ENCODE data around the gene CMTM8.

CMTM8 gene

DNA sequence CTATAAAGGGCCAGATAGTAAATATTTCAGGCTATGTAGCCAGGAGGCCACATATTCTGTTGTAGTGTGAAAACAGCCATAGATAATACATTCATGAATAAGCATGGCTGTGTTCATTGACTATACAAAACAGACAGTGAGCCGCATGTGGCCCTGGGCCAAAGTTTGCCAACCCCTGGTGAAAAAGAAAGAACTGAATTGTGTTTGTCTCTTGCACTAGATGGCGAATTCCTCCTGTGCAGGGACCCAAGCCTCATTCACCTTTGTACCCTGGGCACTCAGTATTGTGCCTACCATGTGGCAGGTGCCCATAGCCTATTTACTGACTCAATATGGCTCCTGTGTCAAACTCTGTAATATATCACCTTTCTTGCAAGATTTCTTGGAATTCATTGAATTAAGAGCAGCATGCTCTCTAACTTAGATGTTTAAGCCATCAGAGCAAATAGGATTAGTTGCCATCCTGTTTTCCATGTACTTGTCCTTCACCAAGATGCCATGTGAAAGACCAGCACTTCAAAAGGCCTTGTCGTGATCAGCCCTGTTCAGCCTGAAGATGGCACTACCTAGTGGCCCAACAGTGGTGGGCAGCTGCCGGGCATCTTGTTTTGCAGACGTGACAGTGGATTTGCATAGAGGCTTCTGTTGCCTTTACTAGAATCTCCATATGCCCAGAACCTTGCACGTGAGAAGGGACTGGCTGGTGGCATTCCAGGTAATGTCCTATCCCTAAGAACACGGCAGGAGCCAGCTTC is 102.3 kb downstream of the CMTM8 start:
- DNase-seq, result peak; percentile 57 to 92

- no peak for DNase-seq
Measured at GRCh38 chr3:32347343-32348125, 109.1 kb downstream of the CMTM8 start.

DNA sequence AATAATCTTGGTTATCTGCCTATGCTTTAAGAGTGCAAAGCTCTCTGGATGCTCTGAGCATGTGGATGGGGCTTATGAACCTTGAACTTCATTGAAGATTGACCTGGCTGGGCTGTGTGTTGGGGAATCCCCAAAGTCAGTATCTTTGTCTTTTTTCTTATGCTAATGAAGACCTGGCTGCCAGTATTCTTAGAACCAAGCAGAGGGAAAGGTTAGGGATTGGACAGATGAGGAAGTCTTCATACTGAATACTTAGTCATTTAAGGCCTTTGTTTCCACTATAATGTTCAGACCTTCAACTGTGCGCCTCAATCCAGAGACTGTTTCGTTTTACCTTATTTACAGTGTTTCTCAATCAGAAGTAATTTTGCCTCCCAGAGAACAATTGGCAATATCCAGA is 110.7 kb downstream of the CMTM8 start:
- DNase-seq, result no peak

- DNase-seq, result no peak
Measured at GRCh38 chr3:32352563-32352962, 114.1 kb downstream of the CMTM8 start.

- DNase-seq, result no peak
Measured at GRCh38 chr3:32353351-32353750, 114.9 kb downstream of the CMTM8 start.

GRCh38 chr3:32354362-32354778 is 115.9 kb downstream of the CMTM8 start:
- no peak for DNase-seq

GRCh38 chr3:32355751-32356291 is 117.3 kb downstream of the CMTM8 start:
- DNase-seq, result no peak

DNA sequence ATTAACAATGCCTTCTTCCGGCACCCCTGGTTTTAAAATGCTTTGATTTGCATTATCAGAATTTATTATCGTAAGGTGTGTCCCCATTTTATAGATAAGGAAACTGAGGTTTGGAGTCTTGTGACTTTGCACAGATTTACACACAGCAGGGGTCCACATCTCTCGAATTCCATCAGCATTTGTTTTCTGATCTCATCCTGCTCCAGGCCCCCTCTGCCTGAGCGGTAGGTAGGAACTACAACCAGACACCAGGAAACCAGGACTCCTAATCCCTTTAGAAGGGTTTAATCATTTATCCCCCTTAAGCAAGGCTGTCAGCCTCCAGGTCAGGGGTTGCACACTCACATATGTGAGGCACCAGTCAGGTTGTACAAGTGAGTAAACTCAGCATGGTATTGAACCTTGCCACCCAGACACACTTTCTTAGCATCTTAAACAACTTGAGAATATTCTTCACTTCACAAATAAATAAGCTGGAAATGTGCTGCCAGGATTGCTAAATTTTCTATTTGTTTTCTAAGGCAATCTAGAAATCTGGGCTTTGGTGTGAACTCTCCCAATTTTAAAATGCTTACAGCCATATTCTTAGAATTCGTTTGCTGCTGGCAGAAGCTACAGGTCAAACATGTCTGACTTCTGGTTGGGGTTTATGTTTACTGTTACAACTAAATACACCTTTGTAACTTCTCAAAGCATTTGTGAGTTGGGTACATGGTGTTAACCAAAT is 121.4 kb downstream of the CMTM8 start:
- DNase-seq, result peak; percentile 39 to 77

DNA sequence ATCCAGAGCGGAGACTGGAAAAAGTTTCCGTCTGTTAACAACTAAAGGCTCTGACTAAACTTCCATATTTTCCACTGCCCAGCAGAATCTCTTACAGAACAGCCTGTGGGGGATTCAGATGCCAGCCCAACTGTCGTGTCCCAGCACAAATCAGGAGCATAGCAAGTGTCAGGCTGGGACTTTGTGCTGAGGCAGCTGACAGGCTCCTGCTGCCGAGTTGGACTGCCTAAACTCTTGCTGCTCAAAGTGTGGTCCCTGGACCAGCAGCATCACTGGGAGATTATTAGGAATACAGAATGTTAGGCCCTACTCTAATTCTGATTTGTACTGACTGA is 122.0 kb downstream of the CMTM8 start:
- DNase-seq, result peak in 1 of 2 experiments; percentile 31

DNA sequence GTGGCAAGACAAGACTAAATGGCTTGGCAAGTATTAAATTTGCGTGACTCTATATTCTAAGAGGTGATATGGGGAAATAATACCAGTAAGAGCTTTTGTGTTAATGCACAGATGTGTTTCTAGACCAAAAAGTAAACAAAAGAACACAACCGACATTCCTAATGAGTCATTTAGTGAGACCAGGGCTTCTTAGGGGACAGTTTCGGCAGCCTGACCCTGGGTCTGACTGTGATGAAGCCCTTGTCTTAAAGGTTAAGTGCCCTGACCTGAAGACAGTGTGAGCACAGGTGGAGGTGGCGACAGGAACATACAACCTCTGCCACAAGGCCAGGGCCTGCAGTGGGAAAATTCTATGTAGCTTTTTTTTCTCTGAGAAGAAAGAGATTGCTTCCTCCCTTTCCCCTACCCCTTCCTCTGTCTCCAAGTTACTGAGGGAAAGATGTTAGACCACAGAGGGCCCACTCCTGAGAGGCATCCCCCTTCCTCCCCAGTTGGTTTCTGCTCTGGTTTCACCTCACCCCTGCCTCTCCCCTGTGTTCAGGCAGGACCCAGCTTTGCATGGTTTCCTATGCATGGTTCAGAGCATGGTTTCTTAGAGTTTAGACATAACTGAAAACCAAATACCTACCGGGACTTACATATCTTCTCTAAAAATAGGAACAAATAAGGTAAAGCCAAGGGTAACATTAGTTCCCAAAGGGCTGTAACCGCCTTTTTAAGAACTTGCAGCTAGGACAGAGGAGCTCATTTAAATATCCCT is 128.3 kb downstream of the CMTM8 start:
- DNase-seq, result peak in 1 of 2 experiments; percentile 12

- peak; percentile 75 to 86 for DNase-seq
Measured at GRCh38 chr3:32367442-32367841, 129.0 kb downstream of the CMTM8 start.

DNA sequence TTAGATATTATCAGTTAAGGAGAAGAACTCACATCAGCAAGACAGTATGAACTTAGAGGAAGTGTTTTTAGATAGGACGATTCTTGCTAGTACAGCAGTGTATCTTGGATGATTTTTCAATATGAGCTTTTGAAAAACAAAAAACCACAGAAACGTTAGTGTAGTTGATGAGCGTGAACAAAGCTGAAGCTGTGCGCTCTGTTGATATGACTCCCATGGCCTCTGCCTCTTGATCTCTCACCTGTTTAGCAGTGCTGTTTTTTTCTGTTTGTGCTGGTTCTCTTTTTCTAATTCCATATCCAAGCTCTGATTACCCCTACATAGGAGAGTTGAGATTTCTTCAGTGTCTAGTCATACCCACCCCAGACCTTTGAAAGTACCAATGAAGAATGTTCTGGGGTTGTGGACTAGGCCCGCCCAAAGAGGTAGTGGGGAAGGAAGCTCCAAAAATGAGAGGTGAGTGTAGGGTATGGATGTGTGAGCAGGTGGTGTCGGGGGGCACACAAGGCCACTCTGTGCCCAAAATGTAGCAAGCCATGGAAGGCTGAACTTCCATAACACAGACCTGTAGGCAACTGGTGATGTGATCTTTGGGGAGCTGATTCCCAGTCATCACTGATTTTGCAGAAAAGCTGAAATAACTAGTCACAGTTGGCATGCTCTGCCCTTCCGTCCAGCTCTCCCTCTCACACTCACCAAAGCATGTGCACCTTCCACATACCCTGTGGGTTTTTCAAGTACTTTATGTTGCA is 133.2 kb downstream of the CMTM8 start:
- DNase-seq, result no peak

- DNase-seq, result no peak
Measured at GRCh38 chr3:32372213-32372490, 133.7 kb downstream of the CMTM8 start.

DNA sequence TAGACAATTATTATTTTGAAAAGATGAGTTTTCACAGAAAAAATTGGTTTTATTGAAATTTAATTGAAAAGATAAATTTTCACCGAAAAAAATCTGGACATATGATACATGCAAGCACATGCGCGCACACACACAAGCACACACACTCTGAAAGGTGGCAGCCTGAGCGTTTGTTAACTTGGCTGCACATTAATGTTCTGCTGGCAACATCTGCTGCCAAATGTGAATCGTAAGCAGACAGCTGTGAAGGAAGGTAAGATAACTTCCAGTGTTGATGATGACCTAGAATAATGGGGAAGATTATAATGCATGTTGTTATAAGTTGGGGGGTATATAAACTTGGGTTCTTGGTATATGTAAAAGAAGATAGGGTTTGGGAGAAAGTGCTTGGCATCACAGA is 134.8 kb downstream of the CMTM8 start:
- peak; percentile 31 to 82 for DNase-seq

- DNase-seq, result peak in 1 of 2 experiments; percentile 22
Measured at GRCh38 chr3:32373844-32374243, 135.4 kb downstream of the CMTM8 start.

GRCh38 chr3:32374788-32375595 is 136.5 kb downstream of the CMTM8 start:
- peak; percentile 56 to 67 for DNase-seq

DNA sequence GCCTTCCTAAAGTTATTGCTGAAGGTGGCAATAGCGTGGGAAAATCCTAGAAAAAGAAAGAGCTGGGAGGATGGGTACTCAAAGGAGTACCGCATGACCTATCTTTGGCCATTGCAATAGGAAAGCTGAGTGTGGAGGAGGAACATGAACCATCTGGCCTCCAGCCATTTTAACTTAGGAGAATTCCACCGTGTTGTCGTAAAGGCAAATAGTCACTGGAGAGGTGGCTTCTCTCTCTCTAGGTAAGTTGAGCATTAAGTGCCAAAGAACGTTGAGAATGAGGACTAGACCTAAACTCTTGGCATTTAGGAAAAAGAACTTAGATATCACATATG is 137.1 kb downstream of the CMTM8 start:
- no peak for DNase-seq

- DNase-seq, result no peak
Measured at GRCh38 chr3:32376115-32376514, 137.6 kb downstream of the CMTM8 start.

- no peak for DNase-seq
Measured at GRCh38 chr3:32379831-32380500, 141.5 kb downstream of the CMTM8 start.

GRCh38 chr3:32381922-32382321 is 143.4 kb downstream of the CMTM8 start:
- no peak for DNase-seq
